ENCODE measurements around the gene KCNH2.

DNA sequence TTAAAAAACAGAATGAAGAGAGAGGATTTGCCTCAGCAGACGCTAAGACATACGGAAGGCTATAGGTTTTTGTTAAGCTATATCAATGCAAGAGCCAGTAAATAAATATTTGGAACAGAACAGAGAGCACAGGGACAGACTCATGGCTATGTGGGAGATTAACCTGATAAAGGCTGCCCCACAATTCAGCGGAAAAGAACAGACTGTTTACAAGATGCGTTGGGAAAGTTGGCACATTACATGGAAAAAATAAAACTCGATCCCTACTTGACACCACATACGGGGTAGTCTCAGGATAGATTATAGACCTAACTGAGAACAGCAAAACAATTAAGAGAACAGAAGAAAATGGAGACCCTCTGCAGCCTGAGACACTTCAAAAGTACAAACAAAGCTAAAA is 10.8 kb downstream of the KCNH2 start:
- TF ChIP-seq, protein P1, sequence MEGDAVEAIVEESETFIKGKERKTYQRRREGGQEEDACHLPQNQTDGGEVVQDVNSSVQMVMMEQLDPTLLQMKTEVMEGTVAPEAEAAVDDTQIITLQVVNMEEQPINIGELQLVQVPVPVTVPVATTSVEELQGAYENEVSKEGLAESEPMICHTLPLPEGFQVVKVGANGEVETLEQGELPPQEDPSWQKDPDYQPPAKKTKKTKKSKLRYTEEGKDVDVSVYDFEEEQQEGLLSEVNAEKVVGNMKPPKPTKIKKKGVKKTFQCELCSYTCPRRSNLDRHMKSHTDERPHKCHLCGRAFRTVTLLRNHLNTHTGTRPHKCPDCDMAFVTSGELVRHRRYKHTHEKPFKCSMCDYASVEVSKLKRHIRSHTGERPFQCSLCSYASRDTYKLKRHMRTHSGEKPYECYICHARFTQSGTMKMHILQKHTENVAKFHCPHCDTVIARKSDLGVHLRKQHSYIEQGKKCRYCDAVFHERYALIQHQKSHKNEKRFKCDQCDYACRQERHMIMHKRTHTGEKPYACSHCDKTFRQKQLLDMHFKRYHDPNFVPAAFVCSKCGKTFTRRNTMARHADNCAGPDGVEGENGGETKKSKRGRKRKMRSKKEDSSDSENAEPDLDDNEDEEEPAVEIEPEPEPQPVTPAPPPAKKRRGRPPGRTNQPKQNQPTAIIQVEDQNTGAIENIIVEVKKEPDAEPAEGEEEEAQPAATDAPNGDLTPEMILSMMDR (conservative IDR thresholded peaks at IDR 0.05; ENCODE audit: low read length), result no peak
- no peak for TF ChIP-seq EZH2phosphoT487 (IDR thresholded peaks at IDR 0.05; ENCODE audit: borderline replicate concordance, low read depth, low read length)
